Activated naive CD8-positive, alpha-beta T cell treated with anti-CD3 and anti-CD28 coated beads for 36 hours (primary cell): ENCODE data around the gene KRTAP2-2. TPM values are rescaled to one million over a fixed set of nuclear protein-coding genes. Genes with fewer than 3 reads are reported as not detected.
"Not testable (repeated sequence)": the region's sequence is repeated elsewhere in the genome, so short reads cannot be mapped to it uniquely, and the experiment has no call there.

Experiments used
- DNase-seq: peaks from one replicate; pipeline ENCODE4 v3.0.0; 2021
- H3K27ac Mint-ChIP-seq: one replicate; pipeline ENCODE4 v1.8.0; 2022; ENCODE audit warnings: mild to moderate bottlenecking, moderate library complexity, mixed read lengths
- H3K27me3 Mint-ChIP-seq: one replicate; pipeline ENCODE4 v1.8.0; 2022; ENCODE audit warnings: mild to moderate bottlenecking, mixed read lengths
- H3K36me3 Mint-ChIP-seq: one replicate; pipeline ENCODE4 v1.8.0; 2021; ENCODE audit warnings: mild to moderate bottlenecking, mixed read lengths
- H3K4me1 Mint-ChIP-seq: one replicate; pipeline ENCODE4 v1.8.0; 2021; ENCODE audit warnings: mixed read lengths
- H3K4me3 Mint-ChIP-seq: one replicate; pipeline ENCODE4 v1.8.0; 2022; ENCODE audit warnings: mild to moderate bottlenecking, moderate library complexity, mixed read lengths
- H3K9me3 Mint-ChIP-seq: one replicate; pipeline ENCODE4 v1.8.0; 2022; ENCODE audit warnings: mixed read lengths
- total RNA-seq, 2 experiments: library from RNA; stranded (reverse); gene quantifications; one replicate each; pipeline ENCODE4 v1.2.3, GENCODE V29; 2021

The KRTAP2-2 gene, protein sequence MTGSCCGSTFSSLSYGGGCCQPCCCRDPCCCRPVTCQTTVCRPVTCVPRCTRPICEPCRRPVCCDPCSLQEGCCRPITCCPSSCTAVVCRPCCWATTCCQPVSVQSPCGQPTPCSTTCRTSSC
- not detected for total RNA-seq

DNA sequence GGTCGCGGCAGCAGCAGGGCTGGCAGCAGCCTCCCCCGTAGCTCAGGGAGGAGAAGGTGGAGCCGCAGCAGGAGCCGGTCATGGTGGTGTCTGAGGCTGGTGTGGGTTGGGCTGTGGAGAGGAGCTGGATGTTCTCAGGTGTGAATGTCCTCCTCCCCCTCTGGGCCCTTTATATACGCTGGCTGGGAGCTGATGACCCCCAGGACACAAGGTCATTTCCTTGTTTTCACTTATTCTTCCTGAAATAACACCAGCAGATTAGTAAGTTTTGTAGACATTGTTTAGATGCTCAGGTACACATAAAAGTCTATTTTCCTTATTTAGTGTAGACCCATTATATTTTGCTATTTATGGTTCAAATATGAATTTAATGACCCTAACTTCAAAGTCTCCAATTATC, at the start of gene KRTAP2-2:
Gene KRTAP2-2 (minus strand): TSS at position 101 of the 400 bp plus-strand sequence. CDS start 19 bp downstream, at position 82.
- DNase-seq, H3K4me3 Mint-ChIP-seq, H3K27ac Mint-ChIP-seq, H3K4me1 Mint-ChIP-seq, H3K9me3 Mint-ChIP-seq, H3K36me3 Mint-ChIP-seq: not testable (repeated sequence)
- peaks cover 17% of the 10 kb centered on the region for H3K27me3 Mint-ChIP-seq

DNA sequence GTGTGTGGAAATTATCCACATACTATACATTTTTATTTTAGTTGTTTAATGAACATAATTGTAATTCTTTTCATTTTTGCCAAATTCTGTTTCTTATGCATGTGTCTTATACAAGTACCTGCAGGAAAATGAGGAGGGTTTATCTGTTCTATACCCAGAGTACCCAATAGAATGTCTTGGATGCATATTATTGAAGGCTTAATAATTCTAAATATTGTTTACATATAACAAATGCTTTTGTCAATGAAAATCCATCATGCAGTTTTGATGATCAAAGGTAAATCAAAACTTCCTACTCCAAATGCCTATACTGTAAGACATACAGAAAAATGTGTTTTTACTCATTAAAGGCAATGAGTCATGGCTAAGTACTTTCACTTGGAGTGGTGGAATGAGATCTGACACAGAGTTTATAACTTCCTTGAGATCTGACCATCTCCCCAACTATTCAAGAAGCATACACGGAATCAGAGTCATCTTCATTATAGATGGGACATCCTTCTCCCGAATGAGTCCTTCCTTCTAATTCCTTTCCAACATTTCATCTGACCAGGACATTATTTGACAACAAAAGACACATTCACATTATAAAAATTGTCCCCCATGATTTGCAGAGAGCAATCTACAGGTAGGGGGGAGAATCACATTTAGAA, 49.5 kb upstream of the KRTAP2-2 start:
- not testable (repeated sequence) for H3K9me3 Mint-ChIP-seq, H3K27ac Mint-ChIP-seq, H3K27me3 Mint-ChIP-seq, H3K4me3 Mint-ChIP-seq, H3K36me3 Mint-ChIP-seq, DNase-seq
- peaks cover 18% of the 10 kb centered on the region for H3K4me1 Mint-ChIP-seq

DNA sequence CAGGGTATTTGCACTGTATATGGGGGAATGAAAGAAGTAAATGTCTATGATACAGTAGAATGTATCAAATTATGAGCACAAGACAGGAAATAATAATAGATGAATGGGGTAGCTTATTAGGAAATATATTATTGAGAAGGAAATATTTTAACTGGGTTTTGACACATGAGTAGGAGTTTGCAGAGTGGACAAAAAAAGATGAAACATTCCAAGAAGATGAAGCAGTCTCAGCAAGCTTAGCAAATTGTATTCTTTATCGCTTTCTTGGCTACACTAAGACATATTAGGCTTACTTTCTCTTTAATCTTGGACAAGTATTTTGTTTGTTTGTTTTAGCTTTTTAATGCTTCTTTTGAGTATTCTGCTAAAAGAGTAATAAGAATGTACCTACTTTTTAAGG, 48.9 kb upstream of the KRTAP2-2 start:
- no peaks in the 10 kb centered on the region for H3K36me3 Mint-ChIP-seq
- H3K4me1 Mint-ChIP-seq = peaks cover 17% of the 10 kb centered on the region

GRCh38 chr17:41101586-41102259, 46.7 kb upstream of the KRTAP2-2 start, which contains the start of gene KRTAP4-16:
Gene KRTAP4-16 (minus strand): TSS chr17:41102209. CDS start chr17:41102209, 0 bp downstream.
- Mint-ChIP-seq H3K36me3 (no peaks in the 10 kb centered on the region), H3K9me3 (no peaks in the 10 kb centered on the region), H3K4me1 (peaks cover 9% of the 10 kb centered on the region), H3K27ac (no peak within 1 kb of the TSS), H3K4me3 (no peak within 1 kb of the TSS), H3K27me3 (peaks cover 6% of the 10 kb centered on the region)
- no peak for DNase-seq

More for the DNA sequence above, 48.9 kb upstream of the KRTAP2-2 start:
- Mint-ChIP-seq H3K27me3 (peaks cover 3% of the 10 kb centered on the region), H3K4me3 (no peak overlapping the region), H3K27ac (no peak overlapping the region), H3K9me3 (no peaks in the 10 kb centered on the region)
- no peak for DNase-seq

DNA sequence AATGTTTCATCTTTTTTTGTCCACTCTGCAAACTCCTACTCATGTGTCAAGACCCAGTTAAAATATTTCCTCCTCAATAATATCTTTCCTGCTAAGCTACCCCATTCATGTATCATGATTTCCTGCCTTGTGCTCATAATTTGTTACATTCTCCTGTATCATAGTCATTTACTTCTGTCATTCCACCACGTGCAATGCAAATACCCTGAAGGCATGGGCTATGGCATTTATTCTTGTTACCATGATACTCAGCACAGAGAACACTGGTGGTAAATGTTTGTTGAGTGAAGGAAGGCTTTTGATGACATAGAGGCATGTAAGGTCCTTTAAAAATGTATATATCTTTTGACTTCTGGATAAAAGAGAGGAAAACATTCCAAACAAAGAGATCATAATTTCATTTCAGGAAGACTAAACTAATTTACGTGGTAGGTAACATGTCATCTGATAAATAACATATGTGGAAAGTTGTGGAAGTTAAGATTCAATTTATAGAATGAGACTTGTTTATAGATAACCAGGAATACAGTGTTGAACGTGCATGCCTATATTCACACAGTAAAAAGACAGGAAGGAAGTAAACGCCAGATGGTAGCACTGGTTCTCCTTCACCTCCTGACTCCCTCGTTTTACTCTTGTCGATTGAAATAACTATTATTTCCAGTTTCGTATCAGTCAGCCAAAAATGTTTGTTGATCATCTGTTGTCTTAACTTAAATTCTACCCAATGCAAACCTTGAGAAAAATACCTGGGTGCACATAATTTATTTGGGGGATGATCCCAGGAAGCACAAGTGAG, 44.9 kb upstream of the KRTAP2-2 start:
- DNase-seq = not testable (repeated sequence)

GRCh38 chr17:41098481-41098880, 43.5 kb upstream of the KRTAP2-2 start:
- Mint-ChIP-seq H3K27me3 (peaks cover 3% of the 10 kb centered on the region), H3K4me1 (peaks cover 9% of the 10 kb centered on the region), H3K36me3 (no peaks in the 10 kb centered on the region), H3K4me3 (no peak overlapping the region), H3K27ac (no peak overlapping the region), H3K9me3 (no peaks in the 10 kb centered on the region)
- no peak for DNase-seq

More for the DNA sequence above, 44.9 kb upstream of the KRTAP2-2 start:
- not testable (repeated sequence) for H3K4me3 Mint-ChIP-seq, H3K27ac Mint-ChIP-seq, H3K27me3 Mint-ChIP-seq, H3K4me1 Mint-ChIP-seq, H3K36me3 Mint-ChIP-seq, H3K9me3 Mint-ChIP-seq

- H3K4me1 Mint-ChIP-seq = peaks cover 9% of the 10 kb centered on the region
- peaks cover under 1% of the 10 kb centered on the region for H3K9me3 Mint-ChIP-seq
- H3K27ac Mint-ChIP-seq = no peak within 1 kb of the TSS
- DNase-seq = no peak
- H3K4me3 Mint-ChIP-seq = no peak within 1 kb of the TSS
- peaks cover 3% of the 10 kb centered on the region for H3K27me3 Mint-ChIP-seq
- no peaks in the 10 kb centered on the region for H3K36me3 Mint-ChIP-seq
Observed at GRCh38 chr17:41098042-41098441, 43.0 kb upstream of the KRTAP2-2 start, which contains the start of gene KRTAP4-8. Gene KRTAP4-8 (minus strand): TSS chr17:41098142. CDS start chr17:41098084, 58 bp downstream.

GRCh38 chr17:41096055-41096454, 41.0 kb upstream of the KRTAP2-2 start:
- H3K27ac Mint-ChIP-seq = no peak overlapping the region
- H3K9me3 Mint-ChIP-seq = peaks cover 4% of the 10 kb centered on the region
- DNase-seq = no peak
- H3K27me3 Mint-ChIP-seq = peaks cover 3% of the 10 kb centered on the region
- peaks cover 8% of the 10 kb centered on the region for H3K4me1 Mint-ChIP-seq
- H3K36me3 Mint-ChIP-seq = no peaks in the 10 kb centered on the region
- H3K4me3 Mint-ChIP-seq = no peak overlapping the region

DNA sequence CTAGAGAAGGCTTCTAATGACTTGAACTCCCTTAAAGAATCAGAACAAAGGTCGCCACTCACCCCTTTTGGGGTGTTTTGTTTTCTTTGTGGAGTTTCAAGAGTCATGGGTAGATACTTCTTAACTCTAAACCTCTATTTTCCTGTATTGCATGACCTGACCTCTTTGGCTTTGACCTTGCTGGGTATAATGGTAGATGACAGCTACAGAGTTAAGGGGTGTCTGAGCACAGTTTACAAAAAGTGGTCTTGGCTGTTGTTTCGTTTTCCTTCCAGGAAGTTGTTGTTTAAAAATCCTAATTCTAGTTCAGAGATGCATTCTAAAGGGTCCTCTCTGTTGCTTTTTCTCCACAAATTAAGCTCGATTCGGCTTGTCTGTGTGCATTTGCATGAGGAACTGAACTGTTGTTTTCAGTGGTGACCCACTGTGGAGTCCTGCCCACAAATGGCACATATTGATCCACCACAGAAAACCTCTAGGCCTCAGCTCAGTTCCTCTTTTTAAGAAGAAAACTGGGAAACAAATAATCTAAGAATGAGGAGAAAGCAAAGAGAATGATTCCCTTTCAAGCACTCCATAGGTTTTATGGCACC, 33.8 kb upstream of the KRTAP2-2 start:
- H3K4me3 Mint-ChIP-seq, H3K36me3 Mint-ChIP-seq, H3K4me1 Mint-ChIP-seq, H3K27me3 Mint-ChIP-seq, H3K27ac Mint-ChIP-seq, H3K9me3 Mint-ChIP-seq, DNase-seq: not testable (repeated sequence)

GRCh38 chr17:41084100-41084856, 29.2 kb upstream of the KRTAP2-2 start, which contains the start of gene KRTAP4-7:
Gene KRTAP4-7 (plus strand): TSS chr17:41084150. CDS start chr17:41084207, 57 bp downstream.
- not testable (repeated sequence) for H3K4me1 Mint-ChIP-seq, H3K27ac Mint-ChIP-seq, DNase-seq, H3K27me3 Mint-ChIP-seq, H3K4me3 Mint-ChIP-seq, H3K9me3 Mint-ChIP-seq, H3K36me3 Mint-ChIP-seq

- not testable (repeated sequence) for H3K27ac Mint-ChIP-seq, DNase-seq, H3K9me3 Mint-ChIP-seq, H3K36me3 Mint-ChIP-seq, H3K27me3 Mint-ChIP-seq, H3K4me1 Mint-ChIP-seq, H3K4me3 Mint-ChIP-seq
Observed at GRCh38 chr17:41083427-41083826, 28.4 kb upstream of the KRTAP2-2 start.

DNA sequence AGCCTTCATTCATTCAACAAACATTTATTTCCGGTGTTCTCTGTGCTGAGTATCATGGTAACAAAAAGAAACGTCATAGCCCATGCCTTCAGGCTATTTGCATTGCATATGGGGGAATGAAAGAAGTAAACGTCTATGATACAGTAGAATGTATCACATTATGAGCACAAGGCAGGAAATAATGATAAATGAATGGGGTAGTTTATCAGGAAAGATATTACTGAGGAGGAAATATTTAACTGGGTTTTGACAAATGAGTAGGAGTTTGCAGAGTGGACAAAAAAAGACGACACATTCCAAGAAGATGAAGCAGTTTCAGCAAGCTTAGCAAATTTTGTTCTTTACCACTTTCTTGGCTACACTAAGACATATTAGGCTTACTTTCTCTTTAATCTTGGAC, 27.6 kb upstream of the KRTAP2-2 start:
- H3K36me3 Mint-ChIP-seq = no peaks in the 10 kb centered on the region
- no peaks in the 10 kb centered on the region for H3K9me3 Mint-ChIP-seq
- peaks cover 2% of the 10 kb centered on the region for H3K27me3 Mint-ChIP-seq
- no peak overlapping the region for H3K27ac Mint-ChIP-seq
- H3K4me1 Mint-ChIP-seq = no peaks in the 10 kb centered on the region
- no peak for DNase-seq
- H3K4me3 Mint-ChIP-seq = no peak overlapping the region

DNA sequence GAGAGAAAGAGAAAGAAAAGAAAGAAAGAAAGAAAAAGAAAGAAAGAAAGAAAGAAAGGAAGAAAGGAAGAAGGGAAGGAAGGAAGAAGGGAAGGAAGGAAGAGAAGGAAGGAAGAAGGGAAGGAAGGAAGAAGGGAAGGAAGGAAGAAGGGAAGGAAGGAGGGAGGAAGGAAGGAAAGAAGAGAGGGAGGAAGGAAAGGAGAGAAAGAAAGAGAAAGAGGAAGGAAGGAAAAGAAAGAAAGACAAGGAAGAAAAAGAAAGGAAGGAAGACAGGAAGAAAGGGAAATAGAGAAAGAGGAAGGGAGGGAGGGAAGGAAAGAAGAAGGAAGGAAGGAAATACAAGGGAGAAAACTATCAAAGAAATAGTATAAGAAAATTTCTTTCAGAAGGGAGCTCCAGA, 21.8 kb upstream of the KRTAP2-2 start:
- no peaks in the 10 kb centered on the region for H3K4me1 Mint-ChIP-seq
- no peak for DNase-seq
- no peak overlapping the region for H3K4me3 Mint-ChIP-seq
- H3K27ac Mint-ChIP-seq = no peak overlapping the region
- H3K36me3 Mint-ChIP-seq = no peaks in the 10 kb centered on the region
- peaks cover 15% of the 10 kb centered on the region for H3K27me3 Mint-ChIP-seq
- no peaks in the 10 kb centered on the region for H3K9me3 Mint-ChIP-seq

DNA sequence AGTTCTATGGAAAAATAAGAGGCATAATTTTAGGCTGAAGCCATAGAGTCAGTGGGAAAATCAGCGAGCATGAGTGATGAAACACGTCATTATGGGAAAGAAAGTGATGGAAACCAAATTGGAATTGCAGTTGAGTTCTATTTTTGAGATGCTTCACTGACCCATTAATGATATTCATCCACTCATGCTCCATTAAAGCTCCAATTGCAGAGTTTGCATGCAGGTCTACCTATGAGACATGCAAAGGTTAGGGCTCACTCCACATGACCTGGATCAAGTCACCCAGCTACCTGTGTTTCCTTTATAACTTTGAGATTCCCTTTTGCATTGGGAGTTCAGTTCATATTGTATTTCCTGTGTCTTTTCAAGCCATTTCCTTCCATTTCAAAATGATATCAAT, 18.6 kb upstream of the KRTAP2-2 start:
- no peak overlapping the region for H3K27ac Mint-ChIP-seq
- H3K4me1 Mint-ChIP-seq = peaks cover 2% of the 10 kb centered on the region
- H3K9me3 Mint-ChIP-seq = no peaks in the 10 kb centered on the region
- peaks cover 15% of the 10 kb centered on the region for H3K27me3 Mint-ChIP-seq
- H3K4me3 Mint-ChIP-seq = no peak overlapping the region
- H3K36me3 Mint-ChIP-seq = no peaks in the 10 kb centered on the region
- DNase-seq = no peak
